ENCODE data around the gene TSN. TPM values are rescaled to one million over a fixed set of nuclear protein-coding genes. Genes with fewer than 3 reads are reported as not detected.

Gene TSN
- total and polyA plus RNA-seq, 10 of the 15 experiments (the other 5 are each of a cell fraction or from before 2014, with no cell fraction given): 45.6 to 102 (median 59.2) TPM

DNA sequence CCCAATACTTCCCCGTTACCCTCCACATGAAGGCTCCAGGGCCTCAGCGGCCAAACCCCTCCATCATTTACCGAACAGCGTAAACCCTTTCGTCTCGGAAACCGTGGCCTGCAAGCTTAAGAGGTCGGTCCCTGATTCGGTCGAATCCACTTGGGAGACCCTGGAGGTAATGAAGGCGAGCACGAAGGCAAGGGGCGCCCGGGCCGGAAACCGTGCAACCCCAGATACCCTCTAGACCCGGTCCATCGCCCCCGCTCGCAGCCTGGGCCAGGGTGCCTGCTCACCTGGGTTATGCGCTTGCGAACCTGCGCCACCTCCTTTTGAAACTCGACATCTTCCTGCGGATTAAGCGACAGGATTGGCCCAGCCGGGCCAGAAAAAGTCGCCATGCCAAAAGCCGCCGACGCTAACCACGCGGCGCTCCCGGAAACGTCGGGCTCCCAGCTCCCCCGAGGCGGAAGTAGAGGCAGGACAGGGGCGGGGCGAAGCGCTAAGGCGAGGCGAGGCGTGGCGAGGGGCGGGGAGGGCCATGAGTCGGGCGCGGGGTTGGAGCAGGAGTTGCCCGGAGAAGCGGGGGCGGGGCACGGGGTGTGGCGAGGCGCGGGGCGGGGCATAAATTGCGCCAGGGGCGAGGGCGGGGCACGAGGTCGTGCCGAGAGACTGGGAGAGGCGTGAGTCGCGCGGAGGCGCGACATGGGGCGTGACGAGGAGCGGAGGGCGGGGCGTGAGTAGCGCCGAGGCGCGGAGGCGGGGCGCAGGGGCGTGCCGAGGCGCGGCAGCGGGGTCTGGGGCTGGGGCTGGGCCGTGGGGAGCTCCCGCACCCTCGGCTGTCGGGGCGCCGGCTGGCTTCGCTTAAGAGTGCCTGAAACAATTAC, 18.8 kb upstream of the TSN start, which contains the start of gene NIFK (continued):
- TF ChIP-seq CBX5 (IDR thresholded peaks at IDR 0.05; ENCODE audit: low read depth): no peak
- TF ChIP-seq SIX5 (IDR thresholded peaks at IDR 0.05; ENCODE audit: low read depth, low read length, severe bottlenecking): no peak
- TF ChIP-seq BHLHE40 (IDR thresholded peaks at IDR 0.05; ENCODE audit: borderline replicate concordance in 1 of 2, low read depth in 2 of 2, low read length in 1 of 2): peak; percentile 57 to 75; a peak in 3 of 4 replicates
- peak; percentile 45; the same call in 1 of the 2 replicates for TF ChIP-seq RUNX3 (IDR thresholded peaks at IDR 0.05; ENCODE audit: low read length)
- peak; percentile 54 for TF ChIP-seq TAF1 (IDR thresholded peaks at IDR 0.05; ENCODE audit: borderline replicate concordance, low read depth, low read length)
- 0 out of 2 replicates have a peak, but pooled peaks have one; percentile 48 for TF ChIP-seq CBFB (IDR thresholded peaks at IDR 0.05; ENCODE audit: low read depth)
- TF ChIP-seq HDAC6 (IDR thresholded peaks at IDR 0.05; ENCODE audit: unreplicated experiment): no peak
- no peak for TF ChIP-seq NFIC (IDR thresholded peaks at IDR 0.05; ENCODE audit: low read depth, low read length)
- TF ChIP-seq NFXL1 (IDR thresholded peaks at IDR 0.05; ENCODE audit: borderline replicate concordance): no peak
- peak; percentile 95; the same call in 1 of the 2 replicates for TF ChIP-seq ZBED1 (IDR thresholded peaks at IDR 0.05; ENCODE audit: borderline replicate concordance)
- TF ChIP-seq TCF12 (IDR thresholded peaks at IDR 0.05; ENCODE audit: low read depth, low read length): no peak
- TF ChIP-seq SRF (IDR thresholded peaks at IDR 0.05; ENCODE audit: low read depth in 2 of 2, low read length in 2 of 2): 0 out of 4 replicates have a peak, but pooled peaks of 1 of the 2 experiments have one; percentile 41
- no peak for TF ChIP-seq PAX8 (IDR thresholded peaks at IDR 0.05)
- no peak for TF ChIP-seq NR2C1 (IDR thresholded peaks at IDR 0.05)
- no peak for TF ChIP-seq NRF1 (conservative IDR thresholded peaks at IDR 0.05; ENCODE audit: low read depth, low read length)
- TF ChIP-seq, protein P1, sequence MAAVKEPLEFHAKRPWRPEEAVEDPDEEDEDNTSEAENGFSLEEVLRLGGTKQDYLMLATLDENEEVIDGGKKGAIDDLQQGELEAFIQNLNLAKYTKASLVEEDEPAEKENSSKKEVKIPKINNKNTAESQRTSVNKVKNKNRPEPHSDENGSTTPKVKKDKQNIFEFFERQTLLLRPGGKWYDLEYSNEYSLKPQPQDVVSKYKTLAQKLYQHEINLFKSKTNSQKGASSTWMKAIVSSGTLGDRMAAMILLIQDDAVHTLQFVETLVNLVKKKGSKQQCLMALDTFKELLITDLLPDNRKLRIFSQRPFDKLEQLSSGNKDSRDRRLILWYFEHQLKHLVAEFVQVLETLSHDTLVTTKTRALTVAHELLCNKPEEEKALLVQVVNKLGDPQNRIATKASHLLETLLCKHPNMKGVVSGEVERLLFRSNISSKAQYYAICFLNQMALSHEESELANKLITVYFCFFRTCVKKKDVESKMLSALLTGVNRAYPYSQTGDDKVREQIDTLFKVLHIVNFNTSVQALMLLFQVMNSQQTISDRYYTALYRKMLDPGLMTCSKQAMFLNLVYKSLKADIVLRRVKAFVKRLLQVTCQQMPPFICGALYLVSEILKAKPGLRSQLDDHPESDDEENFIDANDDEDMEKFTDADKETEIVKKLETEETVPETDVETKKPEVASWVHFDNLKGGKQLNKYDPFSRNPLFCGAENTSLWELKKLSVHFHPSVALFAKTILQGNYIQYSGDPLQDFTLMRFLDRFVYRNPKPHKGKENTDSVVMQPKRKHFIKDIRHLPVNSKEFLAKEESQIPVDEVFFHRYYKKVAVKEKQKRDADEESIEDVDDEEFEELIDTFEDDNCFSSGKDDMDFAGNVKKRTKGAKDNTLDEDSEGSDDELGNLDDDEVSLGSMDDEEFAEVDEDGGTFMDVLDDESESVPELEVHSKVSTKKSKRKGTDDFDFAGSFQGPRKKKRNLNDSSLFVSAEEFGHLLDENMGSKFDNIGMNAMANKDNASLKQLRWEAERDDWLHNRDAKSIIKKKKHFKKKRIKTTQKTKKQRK (IDR thresholded peaks at IDR 0.05; ENCODE audit: low read depth, low read length): no peak
- no peak for TF ChIP-seq TCF7 (IDR thresholded peaks at IDR 0.05; ENCODE audit: borderline replicate concordance)
- no peak for TF ChIP-seq MEF2A (IDR thresholded peaks at IDR 0.05; ENCODE audit: insufficient read depth, low read depth, low read length)
- no peak for TF ChIP-seq EZH2 (IDR thresholded peaks at IDR 0.05; ENCODE audit: borderline replicate concordance, control insufficient read depth, low read depth, low read length)
- no peak for TF ChIP-seq FOXK2 (IDR thresholded peaks at IDR 0.05)
- TF ChIP-seq, protein P2, sequence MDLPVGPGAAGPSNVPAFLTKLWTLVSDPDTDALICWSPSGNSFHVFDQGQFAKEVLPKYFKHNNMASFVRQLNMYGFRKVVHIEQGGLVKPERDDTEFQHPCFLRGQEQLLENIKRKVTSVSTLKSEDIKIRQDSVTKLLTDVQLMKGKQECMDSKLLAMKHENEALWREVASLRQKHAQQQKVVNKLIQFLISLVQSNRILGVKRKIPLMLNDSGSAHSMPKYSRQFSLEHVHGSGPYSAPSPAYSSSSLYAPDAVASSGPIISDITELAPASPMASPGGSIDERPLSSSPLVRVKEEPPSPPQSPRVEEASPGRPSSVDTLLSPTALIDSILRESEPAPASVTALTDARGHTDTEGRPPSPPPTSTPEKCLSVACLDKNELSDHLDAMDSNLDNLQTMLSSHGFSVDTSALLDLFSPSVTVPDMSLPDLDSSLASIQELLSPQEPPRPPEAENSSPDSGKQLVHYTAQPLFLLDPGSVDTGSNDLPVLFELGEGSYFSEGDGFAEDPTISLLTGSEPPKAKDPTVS (IDR thresholded peaks at IDR 0.05; ENCODE audit: low read depth, low read length): no peak
- peak; percentile 37; the same call in 1 of the 2 replicates for TF ChIP-seq LARP7 (IDR thresholded peaks at IDR 0.05)
- peak; percentile 88 for TF ChIP-seq YY1 (IDR thresholded peaks at IDR 0.05; ENCODE audit: low read depth, low read length)
- TF ChIP-seq, protein P3, sequence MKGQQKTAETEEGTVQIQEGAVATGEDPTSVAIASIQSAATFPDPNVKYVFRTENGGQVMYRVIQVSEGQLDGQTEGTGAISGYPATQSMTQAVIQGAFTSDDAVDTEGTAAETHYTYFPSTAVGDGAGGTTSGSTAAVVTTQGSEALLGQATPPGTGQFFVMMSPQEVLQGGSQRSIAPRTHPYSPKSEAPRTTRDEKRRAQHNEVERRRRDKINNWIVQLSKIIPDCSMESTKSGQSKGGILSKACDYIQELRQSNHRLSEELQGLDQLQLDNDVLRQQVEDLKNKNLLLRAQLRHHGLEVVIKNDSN (IDR thresholded peaks at IDR 0.05; ENCODE audit: borderline replicate concordance, extremely low read length, insufficient read depth, low read depth, low read length): peak; percentile 4
- no peak; a peak in 1 of 4 replicates for TF ChIP-seq IKZF2 (IDR thresholded peaks at IDR 0.05)
- no peak; the same call in 1 of the 2 replicates for TF ChIP-seq GATAD2B (conservative IDR thresholded peaks at IDR 0.05; ENCODE audit: low read depth)
